ENCODE measurements around the gene IKBKE.

Gene IKBKE

GRCh38 chr1:206532368-206532767, 62.1 kb downstream of the IKBKE start:
- H3K9ac ChIP-seq (ENCODE audit: low read length) = no peak overlapping the region
- no peak overlapping the region for H3K27ac ChIP-seq (ENCODE audit: low read depth, low read length, poor library complexity, severe bottlenecking)
- H3K79me2 ChIP-seq (ENCODE audit: insufficient read depth, low read length) = no peaks in the 10 kb centered on the region
- no peak overlapping the region for H3K4me2 ChIP-seq (ENCODE audit: low read length)
- no peaks in the 10 kb centered on the region for H3K9me3 ChIP-seq (ENCODE audit: low read length)
- no peaks in the 10 kb centered on the region for H4K20me1 ChIP-seq (ENCODE audit: insufficient read depth, low read length)
- H3K27me3 ChIP-seq (ENCODE audit: insufficient read depth, low read length) = no peaks in the 10 kb centered on the region; the same call in 1 of the 2 replicates
- no peak for TF ChIP-seq EZH2 (IDR thresholded peaks at IDR 0.05; ENCODE audit: borderline replicate concordance, low read length)
- TF ChIP-seq, protein P1, sequence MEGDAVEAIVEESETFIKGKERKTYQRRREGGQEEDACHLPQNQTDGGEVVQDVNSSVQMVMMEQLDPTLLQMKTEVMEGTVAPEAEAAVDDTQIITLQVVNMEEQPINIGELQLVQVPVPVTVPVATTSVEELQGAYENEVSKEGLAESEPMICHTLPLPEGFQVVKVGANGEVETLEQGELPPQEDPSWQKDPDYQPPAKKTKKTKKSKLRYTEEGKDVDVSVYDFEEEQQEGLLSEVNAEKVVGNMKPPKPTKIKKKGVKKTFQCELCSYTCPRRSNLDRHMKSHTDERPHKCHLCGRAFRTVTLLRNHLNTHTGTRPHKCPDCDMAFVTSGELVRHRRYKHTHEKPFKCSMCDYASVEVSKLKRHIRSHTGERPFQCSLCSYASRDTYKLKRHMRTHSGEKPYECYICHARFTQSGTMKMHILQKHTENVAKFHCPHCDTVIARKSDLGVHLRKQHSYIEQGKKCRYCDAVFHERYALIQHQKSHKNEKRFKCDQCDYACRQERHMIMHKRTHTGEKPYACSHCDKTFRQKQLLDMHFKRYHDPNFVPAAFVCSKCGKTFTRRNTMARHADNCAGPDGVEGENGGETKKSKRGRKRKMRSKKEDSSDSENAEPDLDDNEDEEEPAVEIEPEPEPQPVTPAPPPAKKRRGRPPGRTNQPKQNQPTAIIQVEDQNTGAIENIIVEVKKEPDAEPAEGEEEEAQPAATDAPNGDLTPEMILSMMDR (IDR thresholded peaks at IDR 0.05; ENCODE audit: low read length) = no peak
- no peaks in the 10 kb centered on the region for H3F3A ChIP-seq (ENCODE audit: insufficient read depth, low read length)
- H3K4me1 ChIP-seq (ENCODE audit: insufficient read depth, low read length, severe bottlenecking) = no peaks in the 10 kb centered on the region
- H2AFZ ChIP-seq (ENCODE audit: low read length) = no peak overlapping the region
- H3K9me2 ChIP-seq (ENCODE audit: low read depth, low read length) = no peaks in the 10 kb centered on the region
- H3K4me3 ChIP-seq (ENCODE audit: low read depth, low read length, poor library complexity, severe bottlenecking) = no peak overlapping the region
- no peaks in the 10 kb centered on the region for H3K36me3 ChIP-seq (ENCODE audit: insufficient read depth, low read length)

DNA sequence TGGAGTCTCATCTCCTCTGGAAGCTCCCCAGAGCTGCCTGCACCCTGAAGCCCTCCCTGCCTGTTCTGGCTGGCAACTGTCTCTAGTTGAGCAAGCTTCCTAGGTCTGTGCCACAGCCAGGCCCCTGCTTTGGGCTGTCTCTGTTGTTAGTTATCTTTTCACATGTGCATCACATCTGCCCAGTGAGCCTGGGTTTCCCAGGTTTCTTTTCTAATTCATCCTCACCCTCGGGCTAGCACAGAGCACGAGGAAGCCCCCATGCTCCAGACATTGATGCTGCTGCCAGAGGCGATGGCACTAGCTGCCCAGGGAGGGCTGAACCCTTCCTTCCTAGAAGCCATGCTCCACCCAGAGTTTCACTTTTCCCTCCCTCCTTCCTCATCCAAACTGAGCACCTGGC, 64.3 kb downstream of the IKBKE start:
- H3K9ac ChIP-seq (ENCODE audit: low read length) = no peak overlapping the region
- H3K9me3 ChIP-seq (ENCODE audit: low read length) = no peaks in the 10 kb centered on the region
- no peak for TF ChIP-seq EZH2 (IDR thresholded peaks at IDR 0.05; ENCODE audit: borderline replicate concordance, low read length)
- TF ChIP-seq, protein P1 (IDR thresholded peaks at IDR 0.05; ENCODE audit: low read length) = no peak
- no peak overlapping the region for H2AFZ ChIP-seq (ENCODE audit: low read length)
- H3K79me2 ChIP-seq (ENCODE audit: insufficient read depth, low read length) = no peaks in the 10 kb centered on the region
- H4K20me1 ChIP-seq (ENCODE audit: insufficient read depth, low read length) = no peaks in the 10 kb centered on the region
- no peak overlapping the region for H3K4me2 ChIP-seq (ENCODE audit: low read length)
- no peaks in the 10 kb centered on the region; the same call in 1 of the 2 replicates for H3K27me3 ChIP-seq (ENCODE audit: insufficient read depth, low read length)
- no peaks in the 10 kb centered on the region for H3K9me2 ChIP-seq (ENCODE audit: low read depth, low read length)
- H3K27ac ChIP-seq (ENCODE audit: low read depth, low read length, poor library complexity, severe bottlenecking) = no peak overlapping the region
- no peaks in the 10 kb centered on the region for H3K36me3 ChIP-seq (ENCODE audit: insufficient read depth, low read length)
- no peaks in the 10 kb centered on the region for H3F3A ChIP-seq (ENCODE audit: insufficient read depth, low read length)
- no peak overlapping the region for H3K4me3 ChIP-seq (ENCODE audit: low read depth, low read length, poor library complexity, severe bottlenecking)
- no peaks in the 10 kb centered on the region for H3K4me1 ChIP-seq (ENCODE audit: insufficient read depth, low read length, severe bottlenecking)

DNA sequence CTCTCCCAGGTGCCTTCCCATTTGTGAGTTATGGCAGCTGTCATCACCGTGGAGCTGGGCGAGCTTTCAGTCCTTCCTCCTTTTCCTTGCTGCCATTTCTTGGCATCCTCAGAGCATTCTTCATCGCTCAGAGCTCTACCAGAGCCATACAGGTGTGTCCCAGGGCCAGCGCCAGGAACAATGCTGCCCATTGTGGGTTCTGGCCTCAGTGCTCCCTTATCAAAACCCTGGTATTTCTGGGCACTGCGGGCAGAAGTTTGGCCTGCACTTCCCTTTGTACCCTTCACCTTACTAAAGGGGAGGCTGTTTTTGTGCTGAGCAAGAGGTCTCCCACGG, 65.5 kb downstream of the IKBKE start:
- H3K79me2 ChIP-seq (ENCODE audit: insufficient read depth, low read length) = no peaks in the 10 kb centered on the region
- peaks cover 7% of the 10 kb centered on the region for H3K4me1 ChIP-seq (ENCODE audit: insufficient read depth, low read length, severe bottlenecking)
- no peaks in the 10 kb centered on the region; the same call in 1 of the 2 replicates for H3K27me3 ChIP-seq (ENCODE audit: insufficient read depth, low read length)
- no peaks in the 10 kb centered on the region for H3F3A ChIP-seq (ENCODE audit: insufficient read depth, low read length)
- H3K27ac ChIP-seq (ENCODE audit: low read depth, low read length, poor library complexity, severe bottlenecking) = no peak overlapping the region
- H3K9ac ChIP-seq (ENCODE audit: low read length) = no peak overlapping the region
- H3K4me3 ChIP-seq (ENCODE audit: low read depth, low read length, poor library complexity, severe bottlenecking) = no peak overlapping the region
- no peaks in the 10 kb centered on the region for H3K36me3 ChIP-seq (ENCODE audit: insufficient read depth, low read length)
- TF ChIP-seq, protein P1 (IDR thresholded peaks at IDR 0.05; ENCODE audit: low read length) = no peak
- TF ChIP-seq EZH2 (IDR thresholded peaks at IDR 0.05; ENCODE audit: borderline replicate concordance, low read length) = no peak
- H3K4me2 ChIP-seq (ENCODE audit: low read length) = no peak overlapping the region
- H4K20me1 ChIP-seq (ENCODE audit: insufficient read depth, low read length) = no peaks in the 10 kb centered on the region
- H3K9me2 ChIP-seq (ENCODE audit: low read depth, low read length) = no peaks in the 10 kb centered on the region
- no peak overlapping the region for H2AFZ ChIP-seq (ENCODE audit: low read length)
- H3K9me3 ChIP-seq (ENCODE audit: low read length) = no peaks in the 10 kb centered on the region
